ENCODE results near the gene PALD1.
A peak's percentile ranks its signal among the peaks of the same experiment; 100 is the strongest.
"Not testable (repeated sequence)": the region's sequence is repeated elsewhere in the genome, so short reads cannot be mapped to it uniquely, and the experiment has no call there.

The PALD1 gene

DNA sequence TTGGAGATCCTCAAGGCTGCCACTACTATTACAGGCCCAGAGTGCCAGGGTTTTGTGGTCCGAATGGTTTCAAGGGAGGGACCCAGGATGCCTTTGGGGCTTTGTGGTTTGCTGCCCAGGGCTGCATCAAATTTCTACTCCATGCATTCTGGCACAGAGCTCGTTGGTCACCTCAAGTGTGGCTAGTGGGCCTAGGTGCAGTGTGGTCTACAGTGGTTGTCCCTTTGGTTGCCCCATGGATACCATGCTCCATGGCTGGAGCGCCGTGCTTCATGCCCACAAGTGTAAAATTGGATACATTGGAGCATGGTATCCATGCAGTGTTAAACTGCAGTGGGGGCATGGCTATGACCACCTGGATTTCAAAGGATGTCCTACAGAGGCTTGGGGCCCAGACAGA lies 129.4 kb downstream of the PALD1 start:
- DNase-seq (ENCODE audit: low read depth): no peak
- no peak overlapping the region for H3K4me3 ChIP-seq (ENCODE audit: low read length)
- TF ChIP-seq, protein P1, sequence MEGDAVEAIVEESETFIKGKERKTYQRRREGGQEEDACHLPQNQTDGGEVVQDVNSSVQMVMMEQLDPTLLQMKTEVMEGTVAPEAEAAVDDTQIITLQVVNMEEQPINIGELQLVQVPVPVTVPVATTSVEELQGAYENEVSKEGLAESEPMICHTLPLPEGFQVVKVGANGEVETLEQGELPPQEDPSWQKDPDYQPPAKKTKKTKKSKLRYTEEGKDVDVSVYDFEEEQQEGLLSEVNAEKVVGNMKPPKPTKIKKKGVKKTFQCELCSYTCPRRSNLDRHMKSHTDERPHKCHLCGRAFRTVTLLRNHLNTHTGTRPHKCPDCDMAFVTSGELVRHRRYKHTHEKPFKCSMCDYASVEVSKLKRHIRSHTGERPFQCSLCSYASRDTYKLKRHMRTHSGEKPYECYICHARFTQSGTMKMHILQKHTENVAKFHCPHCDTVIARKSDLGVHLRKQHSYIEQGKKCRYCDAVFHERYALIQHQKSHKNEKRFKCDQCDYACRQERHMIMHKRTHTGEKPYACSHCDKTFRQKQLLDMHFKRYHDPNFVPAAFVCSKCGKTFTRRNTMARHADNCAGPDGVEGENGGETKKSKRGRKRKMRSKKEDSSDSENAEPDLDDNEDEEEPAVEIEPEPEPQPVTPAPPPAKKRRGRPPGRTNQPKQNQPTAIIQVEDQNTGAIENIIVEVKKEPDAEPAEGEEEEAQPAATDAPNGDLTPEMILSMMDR (IDR thresholded peaks at IDR 0.05; ENCODE audit: insufficient read depth, low read depth, low read length, missing control alignments): no peak

DNA sequence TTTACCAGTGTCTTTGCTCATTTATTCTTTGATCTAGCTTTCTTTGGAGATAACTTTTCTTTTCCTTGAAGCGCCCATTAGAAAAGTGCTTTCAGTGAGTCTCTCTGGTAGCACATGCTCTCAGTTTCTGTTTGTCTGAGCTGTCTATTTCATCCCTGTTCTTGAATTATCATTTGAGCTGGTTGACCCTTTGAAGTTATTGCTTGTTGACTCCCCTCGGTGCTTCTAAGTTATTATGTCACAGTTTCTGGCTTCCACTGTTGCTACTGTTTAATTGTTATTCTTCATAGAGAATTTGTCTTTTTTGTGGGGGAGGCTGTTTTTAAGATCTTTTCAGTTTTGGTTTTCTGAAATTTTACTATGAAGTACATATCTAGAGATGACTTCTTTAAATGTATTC lies 135.4 kb downstream of the PALD1 start:
- H3K4me3 ChIP-seq (ENCODE audit: low read length): no peak overlapping the region
- no peak for DNase-seq (ENCODE audit: low read depth)
- TF ChIP-seq, protein P1 (IDR thresholded peaks at IDR 0.05; ENCODE audit: insufficient read depth, low read depth, low read length, missing control alignments): no peak

DNA sequence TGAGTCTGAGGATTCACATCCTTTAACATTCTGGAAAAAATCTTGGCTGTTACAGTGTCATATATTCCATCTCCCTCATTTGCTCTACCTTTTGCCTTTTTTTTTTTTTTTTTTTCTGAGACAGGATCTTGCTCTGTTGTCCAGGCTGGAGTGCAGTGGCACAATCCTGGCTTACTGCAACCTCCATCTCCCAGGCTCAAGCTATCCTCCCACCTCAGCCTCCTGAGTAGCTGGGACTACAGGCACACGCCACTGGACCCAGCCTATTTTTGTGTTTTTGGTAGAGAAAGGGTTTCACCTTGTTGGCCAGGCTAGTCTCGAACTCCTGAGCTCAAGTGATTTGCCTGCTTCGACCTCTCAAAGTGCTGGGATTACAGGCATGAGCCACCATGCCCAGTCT lies 135.8 kb downstream of the PALD1 start:
- DNase-seq (ENCODE audit: low read depth); H3K4me3 ChIP-seq (ENCODE audit: low read length): not testable (repeated sequence)

DNA sequence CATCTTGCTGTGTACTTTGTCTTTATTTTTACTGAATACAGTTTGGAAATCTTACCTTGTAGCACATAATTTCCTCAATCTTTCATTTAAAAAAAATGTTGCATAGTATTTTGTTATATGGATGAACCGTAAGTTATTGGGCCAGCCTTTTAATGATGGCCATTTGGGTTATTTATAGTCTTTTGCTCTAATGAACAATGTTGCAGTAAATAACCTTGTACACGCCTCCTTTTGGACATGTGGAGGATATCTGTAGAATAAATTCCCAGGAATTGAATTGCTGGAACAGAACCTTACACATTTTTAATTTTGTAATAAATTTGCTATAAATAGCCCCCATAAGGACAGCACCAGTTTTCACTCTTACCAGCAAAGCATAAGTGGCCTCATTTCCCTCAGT lies 136.6 kb downstream of the PALD1 start:
- no peak for DNase-seq (ENCODE audit: low read depth)
- H3K4me3 ChIP-seq (ENCODE audit: low read length): no peak overlapping the region
- TF ChIP-seq, protein P1 (IDR thresholded peaks at IDR 0.05; ENCODE audit: insufficient read depth, low read depth, low read length, missing control alignments): no peak

DNA sequence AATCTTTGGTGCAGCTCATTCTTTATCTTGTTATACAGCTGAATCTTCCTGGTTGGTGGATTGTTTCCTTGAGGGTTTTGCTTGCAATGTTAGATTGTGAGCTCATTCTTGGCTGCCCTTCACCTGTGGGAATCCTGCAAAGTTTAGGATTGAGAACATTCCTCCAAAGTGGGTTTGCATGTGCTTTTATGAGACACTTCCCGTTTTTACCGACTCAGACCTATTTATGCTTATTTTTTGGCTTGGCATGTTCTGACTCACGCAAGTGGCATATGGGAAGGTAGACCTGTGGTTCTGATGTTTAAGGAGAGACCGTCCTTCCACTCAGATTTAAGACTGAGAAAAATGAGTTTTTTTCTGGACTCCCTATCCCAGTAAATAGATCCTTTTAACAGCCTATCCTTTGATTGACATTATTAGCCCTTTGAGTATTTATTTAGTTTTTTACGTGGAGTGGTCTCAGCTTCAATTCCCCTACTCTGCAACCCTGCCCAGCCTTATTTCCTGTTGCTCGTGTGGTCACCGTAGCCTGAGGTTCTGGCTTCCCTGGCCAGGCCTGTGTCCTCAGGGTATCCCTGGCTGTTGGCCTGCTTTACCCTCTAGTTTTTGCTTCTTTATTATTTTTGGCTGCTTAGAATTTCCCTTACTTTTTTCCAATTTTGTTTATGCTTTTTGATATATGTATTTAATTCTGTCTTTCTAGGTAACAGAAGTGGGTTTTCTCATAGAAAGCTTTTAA lies 137.4 kb downstream of the PALD1 start:
- TF ChIP-seq, protein P1 (IDR thresholded peaks at IDR 0.05; ENCODE audit: insufficient read depth, low read depth, low read length, missing control alignments): no peak
- H3K4me3 ChIP-seq (ENCODE audit: low read length): no peak overlapping the region
- peak; percentile 22 for DNase-seq (ENCODE audit: low read depth)

DNA sequence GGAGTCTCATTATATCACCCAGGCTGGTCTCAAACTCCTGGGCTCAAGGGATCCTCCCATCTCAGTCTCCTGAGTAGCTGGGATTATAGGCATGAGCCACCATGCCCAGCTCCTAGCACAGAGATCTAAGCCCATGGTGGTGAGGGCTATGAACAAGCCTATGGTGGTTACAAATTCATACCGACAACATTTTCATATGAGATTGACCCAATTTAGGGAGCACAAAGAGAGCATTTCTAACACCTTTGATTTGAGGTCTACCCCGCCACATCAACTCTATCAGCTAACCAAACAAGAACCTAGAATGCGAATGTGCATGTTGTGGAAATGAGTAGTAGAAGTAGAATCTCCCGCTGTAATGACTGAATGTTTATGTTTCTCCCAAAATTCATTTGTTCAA lies 138.2 kb downstream of the PALD1 start:
- no peak overlapping the region for H3K4me3 ChIP-seq (ENCODE audit: low read length)
- no peak for DNase-seq (ENCODE audit: low read depth)
- TF ChIP-seq, protein P1 (IDR thresholded peaks at IDR 0.05; ENCODE audit: insufficient read depth, low read depth, low read length, missing control alignments): no peak

Data from epithelial cell of esophagus (primary cell).